HG03565 (cell line): ENCODE data around the gene DNAH6.

Experiments
- ATAC-seq: cut with Tn5 transposase; IDR thresholded peaks from one replicate; pipeline ENCODE4 v1.9.1; 2021; ENCODE audit warnings: mild to moderate bottlenecking, moderate library complexity; ENCODE audit not compliant: unreplicated experiment

DNAH6 gene

GRCh38 chr2:84687498-84688149, 171.3 kb downstream of the DNAH6 start:
- ATAC-seq = no peak

GRCh38 chr2:84690225-84690624, 173.9 kb downstream of the DNAH6 start:
- ATAC-seq = no peak

- ATAC-seq = no peak
These were observed 177.9 kb downstream of the DNAH6 start for GRCh38 chr2:84694088-84694622.

- no peak for ATAC-seq
These were observed 181.6 kb downstream of the DNAH6 start for GRCh38 chr2:84697895-84698294.

GRCh38 chr2:84700006-84700405, 183.7 kb downstream of the DNAH6 start:
- no peak for ATAC-seq

- no peak for ATAC-seq
These were observed 185.6 kb downstream of the DNAH6 start for GRCh38 chr2:84701880-84702279.

- ATAC-seq = no peak
These were observed 186.6 kb downstream of the DNAH6 start for GRCh38 chr2:84702941-84703340.

GRCh38 chr2:84703831-84704230, 187.5 kb downstream of the DNAH6 start:
- no peak for ATAC-seq

GRCh38 chr2:84704505-84705244, 188.4 kb downstream of the DNAH6 start:
- ATAC-seq = no peak

- no peak for ATAC-seq
These were observed 189.6 kb downstream of the DNAH6 start for GRCh38 chr2:84705858-84706257.

GRCh38 chr2:84708442-84708841, 192.1 kb downstream of the DNAH6 start:
- no peak for ATAC-seq

GRCh38 chr2:84711651-84712050, 195.4 kb downstream of the DNAH6 start:
- no peak for ATAC-seq

- ATAC-seq = no peak
These were observed 197.1 kb downstream of the DNAH6 start for GRCh38 chr2:84713441-84713840.

- ATAC-seq = no peak
These were observed 200.3 kb downstream of the DNAH6 start for GRCh38 chr2:84716564-84716963.

- no peak for ATAC-seq
These were observed 201.0 kb downstream of the DNAH6 start for GRCh38 chr2:84717302-84717701.

- no peak for ATAC-seq
These were observed 203.1 kb downstream of the DNAH6 start for GRCh38 chr2:84719434-84719833.

GRCh38 chr2:84723831-84724230, 207.5 kb downstream of the DNAH6 start:
- ATAC-seq = no peak

GRCh38 chr2:84725717-84726116, 209.4 kb downstream of the DNAH6 start:
- no peak for ATAC-seq

GRCh38 chr2:84727315-84727714, 211.0 kb downstream of the DNAH6 start:
- no peak for ATAC-seq

- ATAC-seq = no peak
These were observed 212.9 kb downstream of the DNAH6 start for GRCh38 chr2:84729224-84729623.

GRCh38 chr2:84731185-84731584, 214.9 kb downstream of the DNAH6 start:
- no peak for ATAC-seq
